D721Med (cell line): ENCODE measurements around the gene TEC.

Source experiments
- DNase-seq: peaks from one replicate; pipeline ENCODE4 v3.0.0; 2011; ENCODE audit warnings: low spot score; ENCODE audit not compliant: insufficient read length
- FAIRE-seq: peaks from 2 replicates; lab custom pipeline; 2011; peaks lifted over from hg19 to GRCh38; lab: Jason Lieb, UNC
- TF ChIP-seq, protein P1 (sequence below): IDR thresholded peaks from 2 replicates; pipeline ENCODE4 v1.5.1; 2012; ENCODE audit warnings: mild to moderate bottlenecking, control low read depth; ENCODE audit not compliant: insufficient read depth; ENCODE audit errors: missing control alignments

Gene TEC

GRCh38 chr4:48178931-48179330 lies 90.7 kb downstream of the TEC start:
- TF ChIP-seq, protein P1, sequence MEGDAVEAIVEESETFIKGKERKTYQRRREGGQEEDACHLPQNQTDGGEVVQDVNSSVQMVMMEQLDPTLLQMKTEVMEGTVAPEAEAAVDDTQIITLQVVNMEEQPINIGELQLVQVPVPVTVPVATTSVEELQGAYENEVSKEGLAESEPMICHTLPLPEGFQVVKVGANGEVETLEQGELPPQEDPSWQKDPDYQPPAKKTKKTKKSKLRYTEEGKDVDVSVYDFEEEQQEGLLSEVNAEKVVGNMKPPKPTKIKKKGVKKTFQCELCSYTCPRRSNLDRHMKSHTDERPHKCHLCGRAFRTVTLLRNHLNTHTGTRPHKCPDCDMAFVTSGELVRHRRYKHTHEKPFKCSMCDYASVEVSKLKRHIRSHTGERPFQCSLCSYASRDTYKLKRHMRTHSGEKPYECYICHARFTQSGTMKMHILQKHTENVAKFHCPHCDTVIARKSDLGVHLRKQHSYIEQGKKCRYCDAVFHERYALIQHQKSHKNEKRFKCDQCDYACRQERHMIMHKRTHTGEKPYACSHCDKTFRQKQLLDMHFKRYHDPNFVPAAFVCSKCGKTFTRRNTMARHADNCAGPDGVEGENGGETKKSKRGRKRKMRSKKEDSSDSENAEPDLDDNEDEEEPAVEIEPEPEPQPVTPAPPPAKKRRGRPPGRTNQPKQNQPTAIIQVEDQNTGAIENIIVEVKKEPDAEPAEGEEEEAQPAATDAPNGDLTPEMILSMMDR = no peak
- FAIRE-seq = no peak
- no peak for DNase-seq

- TF ChIP-seq, protein P1 = no peak
- FAIRE-seq = no peak
- no peak for DNase-seq
Measured at GRCh38 chr4:48175806-48176205, 93.8 kb downstream of the TEC start.

GRCh38 chr4:48175328-48175727 lies 94.3 kb downstream of the TEC start:
- TF ChIP-seq, protein P1 = no peak
- no peak for FAIRE-seq

DNA sequence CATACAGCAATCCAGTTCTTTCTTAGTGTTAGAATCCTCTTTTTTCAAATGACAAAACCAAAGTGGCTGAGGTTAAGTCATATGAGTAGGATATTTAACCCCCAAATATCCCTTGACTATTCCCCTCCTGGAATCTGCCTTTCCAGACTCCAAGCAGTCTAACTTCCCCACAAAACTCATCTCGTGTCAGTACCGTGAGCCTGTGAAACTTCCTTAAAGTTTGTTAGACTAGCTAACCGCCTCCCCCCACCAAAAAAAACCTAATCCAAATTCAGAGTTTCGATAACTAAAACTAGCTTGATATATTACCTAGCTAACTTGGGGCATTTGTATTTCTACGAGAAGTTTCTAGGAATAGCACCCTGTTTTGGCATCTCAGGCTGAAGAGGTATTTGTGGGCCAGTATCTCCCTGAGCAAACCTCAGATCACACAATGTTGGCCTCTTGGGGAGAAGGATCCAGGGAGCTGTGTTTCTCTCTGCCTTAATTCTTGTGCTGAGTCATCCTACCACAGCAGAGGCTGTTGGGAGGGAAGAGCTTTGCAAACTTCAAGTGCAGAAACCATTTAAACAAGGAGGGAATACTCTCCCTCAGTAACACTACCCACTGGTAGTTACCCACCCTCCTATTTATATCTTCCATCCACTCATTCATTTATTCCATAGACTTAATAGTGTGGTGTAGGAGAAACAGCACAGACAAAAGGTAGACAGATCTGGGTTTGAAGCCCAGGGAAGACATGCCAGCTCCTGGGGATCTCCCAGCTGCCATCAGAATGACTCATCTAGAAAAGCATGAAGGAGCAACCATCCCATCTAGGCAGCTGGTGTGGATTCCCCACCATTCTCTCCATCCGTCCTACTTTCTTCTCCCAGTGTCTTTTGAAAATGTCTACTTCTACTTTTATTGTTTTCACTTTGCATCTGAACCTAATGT lies 96.3 kb downstream of the TEC start:
- TF ChIP-seq, protein P1 = no peak
- FAIRE-seq (no peak), DNase-seq (no peak)

More at GRCh38 chr4:48175328-48175727, 94.3 kb downstream of the TEC start:
- DNase-seq = no peak

- DNase-seq (no peak), FAIRE-seq (no peak)
- TF ChIP-seq, protein P1 = no peak
Measured at GRCh38 chr4:48172651-48173050, 97.0 kb downstream of the TEC start.

DNA sequence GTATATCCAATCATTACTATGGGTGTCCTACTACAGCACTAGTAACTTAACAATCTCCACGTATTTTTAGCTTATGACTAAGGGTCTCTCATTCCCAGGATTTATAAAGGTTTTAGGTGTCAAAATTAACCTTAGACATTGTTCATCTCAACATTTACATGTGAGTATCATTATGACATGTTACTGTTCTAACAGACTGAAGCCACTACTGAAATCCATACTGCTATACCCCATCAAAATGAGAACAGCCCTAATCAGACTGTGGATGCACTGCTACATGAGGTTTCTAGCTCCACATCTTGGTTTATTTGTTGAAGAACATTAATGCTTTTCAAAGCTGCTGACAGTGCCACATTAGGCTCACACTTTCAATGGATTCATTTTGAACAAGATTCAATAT lies 100.0 kb downstream of the TEC start:
- TF ChIP-seq, protein P1 = no peak

More for the DNA sequence above, 100.0 kb downstream of the TEC start:
- no peak for DNase-seq
- FAIRE-seq = no peak
